GM19328 (cell line): Measurements from ENCODE around the gene TNK2.

ENCODE experiments used
- ATAC-seq: cut with Tn5 transposase; IDR thresholded peaks from one replicate; pipeline ENCODE4 v1.9.1; 2021; ENCODE audit warnings: mild to moderate bottlenecking, moderate library complexity; ENCODE audit not compliant: unreplicated experiment

The TNK2 gene

GRCh38 chr3:195886181-195887141 is 21.9 kb downstream of the TNK2 start:
- ATAC-seq: no peak

- no peak for ATAC-seq
Measured at GRCh38 chr3:195885036-195885891, 23.1 kb downstream of the TNK2 start.

GRCh38 chr3:195884691-195885035 is 23.7 kb downstream of the TNK2 start:
- no peak for ATAC-seq

GRCh38 chr3:195883801-195884200 is 24.6 kb downstream of the TNK2 start:
- no peak for ATAC-seq

- no peak for ATAC-seq
Measured at GRCh38 chr3:195883160-195883559, 25.2 kb downstream of the TNK2 start.

- ATAC-seq: no peak
Measured at GRCh38 chr3:195882002-195882441, 26.3 kb downstream of the TNK2 start.

GRCh38 chr3:195881276-195881988 is 26.9 kb downstream of the TNK2 start:
- ATAC-seq: no peak

GRCh38 chr3:195880037-195880431 is 28.3 kb downstream of the TNK2 start:
- ATAC-seq: no peak

GRCh38 chr3:195879416-195880036 is 28.8 kb downstream of the TNK2 start:
- ATAC-seq: no peak

GRCh38 chr3:195878424-195879274 is 29.7 kb downstream of the TNK2 start:
- no peak for ATAC-seq

GRCh38 chr3:195877767-195878423 is 30.5 kb downstream of the TNK2 start:
- no peak for ATAC-seq

- ATAC-seq: no peak
Measured at GRCh38 chr3:195877136-195877715, 31.1 kb downstream of the TNK2 start.

GRCh38 chr3:195876297-195877064 is 31.9 kb downstream of the TNK2 start:
- ATAC-seq: no peak

GRCh38 chr3:195875482-195876236 is 32.7 kb downstream of the TNK2 start:
- ATAC-seq: no peak

GRCh38 chr3:195873971-195874370 is 34.4 kb downstream of the TNK2 start:
- ATAC-seq: no peak

GRCh38 chr3:195873281-195873887 is 35.0 kb downstream of the TNK2 start:
- ATAC-seq: no peak

GRCh38 chr3:195872800-195873199 is 35.6 kb downstream of the TNK2 start:
- no peak for ATAC-seq
